ENCODE measurements around the gene OBSL1.

GRCh38 chr2:219576505-219577388 lies 5.4 kb upstream of the OBSL1 start:
- TF ChIP-seq CTCF (IDR thresholded peaks at IDR 0.05; ENCODE audit: low read depth, low read length, poor library complexity, severe bottlenecking) (no peak), EZH2phosphoT487 (IDR thresholded peaks at IDR 0.05; ENCODE audit: borderline replicate concordance, low read length) (no peak)
